Measurements from ENCODE around the gene CRELD2. TPM values are rescaled to one million over a fixed set of nuclear protein-coding genes. Genes with fewer than 3 reads are reported as not detected.

Gene CRELD2
- total RNA-seq, 1 donor from 2014 or later = 64.2 TPM

GRCh38 chr22:49929994-49930575 lies 11.7 kb downstream of the CRELD2 start:
- DNase-seq (ENCODE audit: low read depth, low spot score) = no peak

- DNase-seq (ENCODE audit: low read depth, low spot score) = peak; percentile 85
These were observed 12.4 kb downstream of the CRELD2 start for GRCh38 chr22:49930596-49931412.

DNA sequence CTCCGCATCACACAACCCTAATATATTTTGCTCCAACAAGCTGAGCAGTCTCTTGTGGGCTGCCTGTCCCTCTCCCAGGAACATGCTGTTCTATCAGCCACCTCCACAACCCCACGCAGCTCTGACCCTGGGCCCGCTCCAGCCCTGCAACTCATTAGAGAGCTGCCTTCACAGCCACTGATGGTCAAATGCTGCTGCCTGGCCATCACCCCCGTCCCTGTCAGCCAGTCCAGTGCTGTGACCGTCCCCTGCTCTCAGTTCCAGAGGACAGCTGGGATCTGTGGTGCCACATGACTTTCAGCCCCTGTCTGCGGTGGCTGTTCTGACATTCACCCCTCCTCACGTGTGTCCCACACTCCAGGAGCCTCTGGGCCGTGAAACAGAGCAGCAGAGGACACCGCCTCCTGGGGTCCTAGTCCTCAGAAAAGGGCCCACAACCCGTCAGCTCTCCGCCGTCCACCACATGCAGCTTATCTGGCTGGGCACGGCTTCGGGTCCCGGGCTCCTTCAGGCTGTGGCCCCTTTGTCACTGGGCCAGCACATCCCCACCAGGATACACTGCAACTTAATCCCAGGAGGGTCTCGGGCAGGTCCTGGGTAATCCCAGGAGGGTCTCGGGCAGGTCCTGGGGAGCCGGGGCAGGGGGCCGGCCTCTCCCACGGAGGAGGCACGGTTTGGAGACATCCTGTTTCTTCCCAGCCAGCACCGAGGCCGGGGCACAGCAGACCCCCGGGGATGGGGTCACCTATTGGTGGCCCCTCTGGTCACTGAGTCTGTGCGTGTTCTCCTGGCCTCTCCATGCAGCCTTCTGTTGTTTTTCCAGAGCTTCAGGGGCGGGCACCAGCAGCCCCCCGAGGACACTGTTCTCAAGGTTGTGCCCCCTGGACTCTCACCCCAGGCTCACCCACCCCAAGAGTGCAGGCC lies 15.1 kb downstream of the CRELD2 start:
- no peak for DNase-seq (ENCODE audit: low read depth, low spot score)

DNA sequence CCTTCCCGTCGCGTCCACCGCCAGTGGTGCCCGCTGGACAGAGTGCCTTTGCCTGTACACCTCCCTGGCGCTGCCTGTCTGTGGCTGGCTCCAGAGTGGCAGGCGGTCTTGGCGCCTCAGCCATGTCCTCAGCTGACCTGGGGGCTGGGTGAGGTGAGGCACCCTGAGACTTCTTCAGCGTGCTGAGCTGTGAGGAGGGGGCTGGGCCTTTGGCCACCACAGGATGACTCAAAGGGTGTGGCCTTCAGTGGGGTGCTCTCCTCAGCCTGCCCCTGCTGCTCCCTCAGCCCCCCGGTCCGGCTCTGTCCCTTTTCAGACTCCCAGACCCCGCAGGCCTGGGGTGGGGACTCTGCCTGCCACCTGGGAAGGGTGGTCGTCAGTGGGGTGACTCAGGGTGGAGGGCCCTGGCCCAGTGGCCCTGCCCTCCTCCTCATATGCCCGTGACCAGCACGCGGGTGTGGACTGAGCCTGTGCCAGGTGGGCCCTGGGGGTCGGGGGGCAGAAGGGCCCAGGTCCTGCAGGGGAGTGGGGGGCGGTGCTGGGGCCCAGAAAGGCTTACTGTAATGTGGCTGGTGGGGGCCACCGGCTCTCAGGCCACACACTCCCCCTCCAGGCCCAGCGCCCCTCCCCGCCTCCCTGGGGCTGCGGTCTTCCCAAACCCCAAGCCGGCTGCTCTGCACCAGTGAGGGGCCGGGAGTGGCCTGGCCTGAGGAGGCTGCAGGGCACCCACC lies 15.9 kb downstream of the CRELD2 start:
- no peak for DNase-seq (ENCODE audit: low read depth, low spot score)

- DNase-seq (ENCODE audit: low read depth, low spot score) = no peak
These were observed 16.6 kb downstream of the CRELD2 start for GRCh38 chr22:49934891-49935557.

DNA sequence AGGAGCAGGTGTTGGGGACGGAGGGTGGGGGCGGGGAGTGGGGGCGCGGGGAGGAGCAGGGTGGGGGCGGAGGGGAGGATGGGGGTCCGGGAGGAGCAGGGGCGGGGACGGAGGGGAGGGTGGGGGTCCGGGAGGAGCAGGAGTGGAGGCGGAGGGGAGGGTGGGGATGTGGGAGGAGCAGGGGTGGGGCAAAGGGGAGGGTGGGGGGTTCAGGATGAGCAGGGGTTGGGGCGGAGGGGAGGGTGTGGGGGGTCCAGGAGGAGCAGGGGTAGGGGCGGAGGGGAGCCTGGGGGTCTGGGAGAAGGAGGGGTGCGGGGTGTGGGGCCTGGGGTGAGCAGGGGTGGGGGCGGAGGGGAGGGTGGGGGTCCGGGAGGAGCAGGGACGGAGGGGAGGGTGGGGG lies 17.1 kb downstream of the CRELD2 start:
- DNase-seq (ENCODE audit: low read depth, low spot score) = no peak

DNA sequence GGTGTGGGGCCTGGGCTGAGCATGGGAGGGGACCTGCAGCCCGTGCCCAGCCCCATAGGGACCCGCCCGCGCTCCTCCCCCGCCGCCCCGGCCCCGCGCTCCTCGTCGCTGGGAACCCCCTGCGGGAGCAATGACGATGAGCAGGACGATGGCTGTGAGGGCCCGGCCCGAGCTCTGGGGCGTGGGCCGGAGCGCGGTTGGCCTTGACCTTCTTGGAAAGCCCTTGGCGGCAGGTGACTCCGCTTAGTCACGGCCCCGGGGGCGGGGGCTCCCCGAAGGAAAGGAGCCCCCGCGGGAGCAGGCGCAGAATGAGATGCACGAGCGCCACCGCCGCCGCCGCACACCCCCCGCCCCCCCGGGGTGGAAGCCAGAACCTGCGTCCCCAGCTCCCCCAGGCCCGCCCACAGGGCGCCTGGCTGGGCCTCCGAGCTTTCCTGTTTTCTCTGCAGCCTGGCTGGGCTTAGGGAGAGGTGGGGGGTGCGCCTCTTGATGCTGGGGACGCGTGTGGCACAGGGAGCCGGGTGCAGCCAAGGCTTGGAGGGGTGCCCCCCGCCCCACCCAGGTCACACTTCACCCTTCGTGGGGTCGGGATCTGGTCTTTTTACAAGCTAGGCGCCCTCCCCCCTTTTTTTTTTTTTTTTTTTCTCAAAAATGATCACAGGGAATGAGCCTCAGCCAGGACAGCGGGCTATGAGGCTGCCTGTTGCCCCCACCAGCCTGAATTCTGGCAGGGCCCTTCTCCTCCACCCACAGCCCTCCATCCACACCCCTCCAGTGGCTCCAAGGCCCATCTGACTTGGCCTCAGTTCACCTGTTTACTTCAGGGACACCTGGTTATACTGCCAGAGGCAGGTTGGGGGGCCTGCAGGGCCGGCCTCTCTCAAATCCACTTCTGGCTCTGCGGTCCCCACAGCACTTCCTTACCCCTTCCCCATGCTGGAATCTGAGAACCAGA lies 17.9 kb downstream of the CRELD2 start:
- peak; percentile 91 for DNase-seq (ENCODE audit: low read depth, low spot score)

GRCh38 chr22:49936973-49937757 lies 18.7 kb downstream of the CRELD2 start:
- DNase-seq (ENCODE audit: low read depth, low spot score) = no peak

DNA sequence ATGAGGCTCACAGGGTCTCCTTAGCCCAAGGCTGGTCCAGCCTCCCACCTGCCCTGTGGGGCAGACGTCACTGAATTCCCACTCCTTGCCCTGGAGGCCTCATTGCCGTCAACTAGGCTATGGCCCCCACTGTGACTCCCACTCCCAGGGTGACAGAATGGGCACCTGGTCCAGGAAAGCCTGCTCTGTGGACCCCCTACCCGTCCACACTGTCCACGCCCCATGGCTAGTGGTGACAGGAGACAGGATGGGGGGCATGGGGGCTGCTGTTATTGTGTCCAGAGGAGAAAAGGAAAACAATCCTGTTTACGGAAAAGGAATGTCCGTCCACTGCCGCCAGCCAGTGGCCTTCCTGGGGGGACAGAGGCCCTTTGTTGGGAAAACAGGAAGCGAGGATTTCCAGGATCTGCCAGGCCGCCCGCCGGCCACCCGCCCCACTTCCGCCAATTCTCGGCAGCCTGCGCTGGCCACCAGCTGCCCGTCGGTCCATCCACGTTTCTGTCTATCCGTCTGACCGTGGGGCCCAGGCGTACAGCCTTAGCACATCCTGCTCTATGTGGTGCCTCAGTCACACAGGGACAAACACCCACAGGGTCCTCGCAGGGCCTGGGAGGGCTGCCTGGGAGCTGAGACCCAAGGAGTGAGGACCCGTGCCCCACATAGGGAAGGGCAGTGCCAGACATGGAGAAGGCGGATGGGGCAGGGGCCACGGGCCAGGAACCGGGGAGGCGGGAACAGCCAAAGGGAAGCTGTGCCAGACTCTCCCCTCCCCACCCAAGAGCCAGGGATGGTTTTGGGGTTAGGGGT lies 19.5 kb downstream of the CRELD2 start:
- DNase-seq (ENCODE audit: low read depth, low spot score) = no peak

DNA sequence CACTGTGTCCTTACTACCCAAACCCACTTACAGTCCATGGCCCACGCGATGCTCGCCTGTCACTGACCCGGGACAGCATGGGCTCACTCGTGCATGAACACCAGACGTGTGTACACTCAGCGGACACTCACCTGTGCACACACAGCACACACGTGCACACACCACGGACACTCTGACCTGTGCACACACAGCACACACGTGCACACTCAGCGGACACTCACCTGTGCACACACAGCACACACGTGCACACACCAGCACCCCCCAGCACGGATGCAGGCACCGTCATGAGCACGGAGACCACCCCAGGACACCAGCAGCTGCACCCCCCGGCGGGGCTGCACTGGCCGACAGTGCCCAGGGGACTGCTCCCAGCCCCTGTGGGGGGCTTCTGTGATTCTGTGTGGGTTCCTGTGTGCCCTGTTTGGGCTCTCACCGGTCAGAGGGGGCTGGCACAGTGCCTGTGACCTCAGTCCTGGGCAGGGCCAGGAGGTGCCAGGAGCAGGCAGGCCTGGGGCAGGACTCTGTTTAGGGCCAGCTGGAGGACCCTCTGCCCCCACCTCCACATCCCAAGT lies 20.2 kb downstream of the CRELD2 start:
- DNase-seq (ENCODE audit: low read depth, low spot score) = no peak

- DNase-seq (ENCODE audit: low read depth, low spot score) = no peak
These were observed 23.3 kb downstream of the CRELD2 start for GRCh38 chr22:49941507-49942316.

DNA sequence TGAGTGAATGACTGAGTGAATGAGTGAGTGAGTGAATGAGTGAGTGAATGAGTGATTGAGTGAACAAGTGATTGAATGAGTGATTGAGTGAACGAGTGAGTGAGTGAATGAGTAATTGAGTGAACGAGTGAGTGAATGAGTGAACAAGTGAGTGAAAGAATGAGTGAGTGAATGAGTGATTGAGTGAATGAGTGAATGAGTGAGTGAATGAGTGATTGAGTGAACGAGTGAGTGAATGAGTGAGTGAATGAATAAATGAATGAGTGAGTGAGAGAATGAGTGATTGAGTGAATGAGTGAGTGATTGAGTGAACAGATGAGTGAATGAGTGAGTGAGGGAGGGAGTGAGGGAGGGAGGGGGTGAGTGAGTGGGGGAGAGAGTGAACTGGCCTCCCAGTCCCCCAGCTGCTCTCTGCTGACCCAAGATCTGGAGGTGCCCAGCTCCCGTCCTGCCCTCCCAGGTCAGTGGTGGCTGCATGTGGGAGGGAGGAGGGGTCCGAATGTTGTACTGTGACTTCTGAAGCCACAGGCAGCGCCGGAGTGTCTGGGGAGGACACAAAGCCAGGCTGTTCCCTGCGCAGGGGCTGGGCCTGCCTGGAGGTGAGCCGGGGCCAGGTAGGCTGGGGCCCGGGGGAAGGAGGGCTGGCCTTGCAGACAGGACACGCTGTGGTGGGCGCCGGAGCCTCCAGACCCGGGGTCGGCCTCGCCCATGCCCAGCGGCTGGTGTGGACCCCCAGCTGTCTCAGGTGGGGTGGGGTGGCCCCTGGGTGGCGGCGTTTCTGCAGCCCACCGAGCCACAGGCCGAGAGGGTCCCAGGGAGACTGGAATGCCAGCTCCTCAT lies 24.4 kb downstream of the CRELD2 start:
- no peak for DNase-seq (ENCODE audit: low read depth, low spot score)

- no peak for DNase-seq (ENCODE audit: low read depth, low spot score)
These were observed 25.0 kb downstream of the CRELD2 start for GRCh38 chr22:49943405-49943765.

- DNase-seq (ENCODE audit: low read depth, low spot score) = no peak
These were observed 25.5 kb downstream of the CRELD2 start for GRCh38 chr22:49943771-49944398.

GRCh38 chr22:49944399-49944891 lies 26.0 kb downstream of the CRELD2 start:
- DNase-seq (ENCODE audit: low read depth, low spot score) = no peak

All from pulmonary artery endothelial cell (primary cell).